Retinal pigment epithelial cell (primary cell): Measurements from ENCODE around the gene UBE2V1.

Source experiments
- DNase-seq: peaks from one replicate; pipeline ENCODE4 v3.0.0-alpha.2; 2010; ENCODE audit warnings: low read depth
- H3K4me3 ChIP-seq: 2 replicates; pipeline ENCODE4 v1.5.1; 2011; ENCODE audit warnings: mild to moderate bottlenecking, low read length, control low read depth, moderate library complexity
- CTCF ChIP-seq: conservative IDR thresholded peaks from 2 replicates; pipeline ENCODE4 v1.5.1; 2011; ENCODE audit warnings: low read depth, low read length, control low read depth, inconsistent platforms

Gene UBE2V1

GRCh38 chr20:50128520-50128905 lies 15.6 kb upstream of the UBE2V1 start:
- DNase-seq = no peak
- TF ChIP-seq CTCF = no peak
- H3K4me3 ChIP-seq = no peak overlapping the region

DNA sequence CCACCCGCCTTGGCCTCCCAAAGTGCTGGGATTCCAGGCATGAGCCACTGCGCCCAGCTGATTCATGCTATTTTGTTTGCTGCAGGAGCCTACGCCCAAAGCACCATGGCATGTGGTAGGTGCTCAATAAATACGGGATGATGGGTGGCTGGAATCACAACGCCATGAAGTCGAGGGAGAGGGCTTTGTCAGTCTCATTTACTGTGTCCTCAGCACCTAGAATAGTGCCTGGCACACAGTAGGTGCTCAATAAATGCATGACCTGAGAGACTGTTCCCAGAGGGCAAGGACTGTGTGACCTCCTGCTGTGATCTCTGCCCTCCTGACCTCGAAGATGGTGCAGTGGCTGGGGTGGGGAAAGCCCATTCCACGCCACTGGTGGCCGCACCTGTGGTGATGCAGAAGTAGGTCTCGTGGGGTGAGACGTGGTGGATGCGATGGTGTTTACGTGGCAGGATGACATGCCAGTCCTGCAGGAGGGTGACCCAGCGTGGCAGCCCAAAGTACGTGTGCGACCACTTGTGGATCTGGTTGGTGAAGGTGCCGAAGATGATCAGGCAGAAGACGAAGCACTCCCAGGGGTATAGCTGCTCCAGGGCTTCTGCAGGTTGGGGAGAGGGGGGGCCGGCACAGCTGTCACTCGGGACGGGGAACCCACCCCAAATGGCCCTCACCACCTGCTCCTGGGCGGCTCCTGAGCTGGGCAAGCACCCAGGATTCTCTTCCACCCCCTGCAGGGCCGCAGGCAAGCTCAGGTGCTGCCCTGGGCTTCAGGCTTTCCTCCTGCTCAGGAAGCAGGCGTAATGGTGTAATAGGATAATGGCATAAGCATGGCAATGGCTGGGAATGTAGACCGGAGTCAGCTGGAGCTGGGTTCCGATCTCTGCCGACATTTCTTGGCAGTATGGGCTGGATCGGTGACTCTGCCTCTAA lies 14.9 kb upstream of the UBE2V1 start:
- DNase-seq = no peak
- H3K4me3 ChIP-seq = no peak overlapping the region
- no peak for TF ChIP-seq CTCF

DNA sequence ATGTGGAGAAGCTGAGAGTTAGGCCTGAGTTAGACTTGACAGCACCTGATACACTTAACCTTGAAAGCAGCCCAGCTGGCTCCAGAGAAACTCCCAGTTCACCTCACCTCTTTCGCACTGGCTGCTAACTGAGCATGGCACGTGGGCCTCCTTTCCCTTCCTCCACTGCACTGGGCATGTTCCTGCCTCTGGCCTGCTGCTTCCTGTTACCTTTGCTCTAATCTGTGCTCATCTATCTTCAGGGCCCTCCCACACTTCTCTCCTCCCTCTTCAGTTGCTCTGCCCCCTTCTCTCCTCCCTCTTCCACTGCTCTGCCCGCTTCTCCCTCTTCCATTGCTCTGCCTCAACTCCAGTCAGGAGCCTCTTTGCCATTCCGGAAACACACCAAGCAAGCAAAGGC lies 13.7 kb upstream of the UBE2V1 start:
- no peak overlapping the region for H3K4me3 ChIP-seq
- no peak for DNase-seq
- TF ChIP-seq CTCF = no peak

DNA sequence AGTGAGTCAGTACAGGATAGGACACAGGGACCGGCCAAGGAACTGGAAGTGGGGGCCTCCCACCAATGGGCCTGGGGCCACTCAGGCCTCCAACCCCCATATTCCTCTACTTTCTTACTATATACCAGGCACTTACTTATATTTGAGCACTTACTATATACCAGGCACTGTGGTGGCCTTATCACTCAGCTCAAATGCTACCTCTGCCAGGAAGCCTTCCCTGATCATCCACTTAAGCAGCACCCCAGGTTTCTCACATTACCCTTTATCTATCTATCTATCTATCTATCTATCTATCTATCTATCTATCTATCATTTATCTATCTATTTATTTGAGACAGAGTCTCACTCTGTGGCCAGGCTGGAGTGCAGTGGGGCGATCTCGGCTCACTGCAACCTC lies 12.3 kb upstream of the UBE2V1 start:
- TF ChIP-seq CTCF = no peak
- DNase-seq = no peak

GRCh38 chr20:50124496-50124895 lies 11.5 kb upstream of the UBE2V1 start:
- H3K4me3 ChIP-seq = no peak overlapping the region
- no peak for DNase-seq
- TF ChIP-seq CTCF = no peak

More for the DNA sequence above, 12.3 kb upstream of the UBE2V1 start:
- no peak overlapping the region for H3K4me3 ChIP-seq

DNA sequence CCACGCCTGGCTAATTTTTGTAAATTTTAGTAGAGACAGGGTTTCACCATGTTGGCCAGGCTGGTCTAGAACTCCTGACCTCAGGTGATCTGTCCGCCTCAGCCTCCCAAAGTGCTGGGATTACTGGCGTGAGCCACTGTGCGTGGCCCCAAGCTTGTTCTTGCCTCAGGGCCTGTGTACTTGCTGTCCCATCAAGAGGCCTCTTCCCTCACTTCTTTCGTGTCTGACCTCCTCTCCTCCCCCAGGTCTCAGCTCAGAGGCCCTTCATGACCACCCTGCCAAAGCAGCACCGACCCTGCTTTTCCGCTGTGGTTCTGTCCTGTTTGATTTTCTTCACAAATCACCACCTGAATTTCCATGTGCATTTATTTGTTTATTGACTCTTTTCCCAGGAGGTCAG lies 10.5 kb upstream of the UBE2V1 start:
- no peak overlapping the region for H3K4me3 ChIP-seq
- no peak for DNase-seq
- no peak for TF ChIP-seq CTCF

- no peak overlapping the region for H3K4me3 ChIP-seq
- DNase-seq = no peak
- TF ChIP-seq CTCF = no peak
Observed at GRCh38 chr20:50122763-50123162, 9.8 kb upstream of the UBE2V1 start.
